HepG2 (cell line): ENCODE measurements around the gene FBXO30. TPM values are rescaled to one million over a fixed set of nuclear protein-coding genes. Genes with fewer than 3 reads are reported as not detected.

Source experiments
- ATAC-seq: fragments of 200-7000 bp; cut with Tn5 transposase; 3 replicates; pipeline ENCODE4 v1.9.1; 2020; ENCODE audit warnings: mild to moderate bottlenecking, moderate library complexity
- BruUV-seq: library from RNA; stranded (reverse); fragments of 400-500 nt; replicated peaks from 2 replicates; lab custom pipeline; 2021; lab: Mats Ljungman, UMichigan
- CTCF ChIA-PET: fragments of 300-600 bp; formaldehyde crosslinking; extraction: SDS; loops from one replicate; lab custom pipeline; 2021; ENCODE audit warnings: low total read pairs, inconsistent platforms, low intra/inter-chr PET ratio; lab: Yijun Ruan, JAX
- POLR2A ChIA-PET: fragments of 350-600 bp; sonication (Branson Sonifier 250); formaldehyde crosslinking; loops from one replicate; lab custom pipeline; 2020; ENCODE audit warnings: antibody characterized with exemption, inconsistent platforms; lab: Yijun Ruan, JAX
- DNase-seq: peaks from one replicate; pipeline ENCODE4 v3.0.0-alpha.2; 2015; ENCODE audit warnings: low spot score
- FAIRE-seq: peaks from 3 replicates; lab custom pipeline; 2011; peaks lifted over from hg19 to GRCh38; lab: Jason Lieb, UNC
- H2AFZ ChIP-seq: one replicate; pipeline ENCODE4 v1.6.1; 2011; ENCODE audit warnings: low read length, inconsistent platforms
- H3K27ac ChIP-seq: fragments of 300-600 bp; 3 replicates; pipeline ENCODE4 v1.8.0; 2011; ENCODE audit warnings: mixed run types, mild to moderate bottlenecking, mixed read lengths, low read length, inconsistent platforms; ENCODE audit not compliant: insufficient read depth; ENCODE audit errors: extremely low read length
- H3K27me3 ChIP-seq, 2 experiments: fragments of 200-600 bp in 1 of 2; 2 replicates in 1 of 2; 3 replicates in 1 of 2; pipeline versions ENCODE4 v1.6.0 to v1.8.0; 2011; ENCODE audit warnings: low read length in 2 of 2, mild to moderate bottlenecking in 2 of 2, moderate library complexity in 2 of 2, inconsistent platforms in 1 of 2; ENCODE audit not compliant: insufficient read depth in 2 of 2, control insufficient read depth in 1 of 2
- H3K36me3 ChIP-seq, 2 experiments: fragments of 200-600 bp in 1 of 2; replicated peaks in 1 of 2; 2 replicates in 1 of 2; 3 replicates in 1 of 2; pipeline versions ENCODE4 v1.5.1 to v1.8.0; 2011; ENCODE audit warnings: low read length in 2 of 2, inconsistent platforms in 1 of 2; ENCODE audit not compliant: insufficient read depth in 2 of 2, control insufficient read depth in 1 of 2
- H3K4me1 ChIP-seq: 2 replicates; pipeline ENCODE4 v1.5.1; 2012; ENCODE audit warnings: low read length, inconsistent platforms; ENCODE audit not compliant: insufficient read depth
- H3K4me2 ChIP-seq: 2 replicates; pipeline ENCODE4 v1.6.0; 2011; ENCODE audit warnings: low read depth, low read length, inconsistent platforms
- H3K4me3 ChIP-seq, 3 experiments: fragments of 200-600 bp in 1 of 3; sonication (generic), shearing (Covaris generic) in 1 of 3; replicated peaks in 1 of 3; 2 replicates each; pipeline ENCODE4 v1.5.1; 2011 to 2016; ENCODE audit warnings: low read length in 3 of 3, inconsistent platforms in 2 of 3, low read depth in 2 of 3, mild to moderate bottlenecking in 2 of 3, control low read depth in 1 of 3, mixed read lengths in 1 of 3; ENCODE audit not compliant: insufficient read depth in 1 of 3
- H3K79me2 ChIP-seq: one replicate; pipeline ENCODE4 v1.6.1; 2011; ENCODE audit warnings: low read length, inconsistent platforms; ENCODE audit not compliant: insufficient read depth
- H3K9ac ChIP-seq: 2 replicates; pipeline ENCODE4 v1.6.0; 2011; ENCODE audit warnings: mild to moderate bottlenecking, low read depth, low read length, inconsistent platforms; ENCODE audit not compliant: insufficient read depth
- H3K9me3 ChIP-seq: 2 replicates; pipeline ENCODE4 v1.5.1; 2012; ENCODE audit warnings: mild to moderate bottlenecking, low read length
- H4K20me1 ChIP-seq: 2 replicates; pipeline ENCODE4 v1.6.0; 2011; ENCODE audit warnings: inconsistent platforms, mild to moderate bottlenecking, low read length, moderate library complexity; ENCODE audit not compliant: insufficient read depth
- ARHGAP35 ChIP-seq: sonication (generic); formaldehyde crosslinking; IDR thresholded peaks from 2 replicates; pipeline ENCODE4 v1.9.0; 2022; ENCODE audit warnings: mild to moderate bottlenecking, inconsistent platforms, moderate library complexity, missing genetic modification reagents, borderline replicate concordance
- ATM ChIP-seq: fragments of 450-650 bp; IDR thresholded peaks from 2 replicates; pipeline ENCODE4 v1.7.1; 2017; ENCODE audit warnings: mild to moderate bottlenecking, borderline replicate concordance
- ELF3 ChIP-seq: IDR thresholded peaks from 2 replicates; pipeline ENCODE4 v1.6.1; 2016; ENCODE audit warnings: missing genetic modification reagents, missing compliant biosample characterization
- MIXL1 ChIP-seq: IDR thresholded peaks from 2 replicates; pipeline ENCODE4 v1.6.1; 2016
- NKX3-1 ChIP-seq: sonication (generic); formaldehyde crosslinking; IDR thresholded peaks from 2 replicates; pipeline ENCODE4 v1.5.0; 2020; ENCODE audit warnings: missing genetic modification reagents
- NR2F6 ChIP-seq, 2 experiments: IDR thresholded peaks; 2 replicates each; pipeline ENCODE4 v1.6.1; 2016; ENCODE audit warnings: antibody characterized with exemption in 1 of 2, mild to moderate bottlenecking in 1 of 2
- PRPF4 ChIP-seq: fragments of 200-400 bp; formaldehyde crosslinking; IDR thresholded peaks from 2 replicates; pipeline ENCODE4 v1.6.1; 2016; ENCODE audit warnings: low read length, low read depth; ENCODE audit not compliant: poor library complexity, severe bottlenecking
- TEF ChIP-seq: sonication (generic); formaldehyde crosslinking; IDR thresholded peaks from 2 replicates; pipeline ENCODE4 v1.5.0; 2020; ENCODE audit warnings: missing genetic modification reagents
- ZC3H13 ChIP-seq: sonication (generic); formaldehyde crosslinking; IDR thresholded peaks from 2 replicates; pipeline ENCODE4 v1.8.1; 2023; ENCODE audit warnings: mild to moderate bottlenecking, missing genetic modification reagents, moderate library complexity
- ZNF12 ChIP-seq: sonication (generic); formaldehyde crosslinking; IDR thresholded peaks from 2 replicates; pipeline ENCODE4 v1.5.0; 2020; ENCODE audit warnings: missing genetic modification reagents
- ZNF232 ChIP-seq: sonication (generic); formaldehyde crosslinking; IDR thresholded peaks from 2 replicates; pipeline ENCODE4 v1.4.0; 2020; ENCODE audit warnings: missing genetic modification reagents, borderline replicate concordance
- ZNF234 ChIP-seq: sonication (generic); formaldehyde crosslinking; conservative IDR thresholded peaks from 2 replicates; pipeline ENCODE4 v1.5.1; 2020; ENCODE audit warnings: mild to moderate bottlenecking, missing genetic modification reagents
- ZNF317 ChIP-seq: sonication (generic); formaldehyde crosslinking; IDR thresholded peaks from 2 replicates; pipeline ENCODE4 v1.5.0; 2020; ENCODE audit warnings: mild to moderate bottlenecking, missing genetic modification reagents
- ZNF367 ChIP-seq: sonication (generic); formaldehyde crosslinking; IDR thresholded peaks from 2 replicates; pipeline ENCODE4 v1.4.0; 2020; ENCODE audit warnings: missing genetic modification reagents, borderline replicate concordance
- ZNF552 ChIP-seq: sonication (generic); formaldehyde crosslinking; IDR thresholded peaks from 2 replicates; pipeline ENCODE4 v1.9.0; 2022; ENCODE audit warnings: missing genetic modification reagents, mild to moderate bottlenecking, borderline replicate concordance
- ZNF781 ChIP-seq: sonication (generic); formaldehyde crosslinking; IDR thresholded peaks from 2 replicates; pipeline ENCODE4 v1.5.1; 2020; ENCODE audit warnings: borderline replicate concordance, mild to moderate bottlenecking, missing genetic modification reagents; ENCODE audit errors: not compliant biosample characterization
- ZNF790 ChIP-seq: sonication (generic); formaldehyde crosslinking; IDR thresholded peaks from 2 replicates; pipeline ENCODE4 v1.8.0; 2022; ENCODE audit warnings: missing genetic modification reagents, mild to moderate bottlenecking, borderline replicate concordance
- ZNF850 ChIP-seq: sonication (generic); formaldehyde crosslinking; conservative IDR thresholded peaks from 2 replicates; pipeline ENCODE4 v1.9.0; 2021; ENCODE audit warnings: mild to moderate bottlenecking, missing genetic modification reagents
- WGBS: methylation state at CpG from one replicate; pipeline ENCODE4 v1.1.6; 2017; ENCODE audit warnings: low lambda C conversion rate; 5-methylcytosine and 5-hydroxymethylcytosine counted together
- in situ Hi-C: cut with HindIII; loops from 2 replicates; pipeline ENCODE4 v1.10.0; 2017; ENCODE audit warnings: low pct_unique_long_range_greater_than_20kb; ENCODE audit not compliant: extremely low pct_ligation_motif_present
- intact Hi-C: fragments of 100-400 bp; cut with micrococcal nuclease; formaldehyde crosslinking; loops from one replicate; pipeline ENCODE4 v1.10.0; 2022; ENCODE audit not compliant: unreplicated experiment
- polyA plus RNA-seq, 8 experiments: library from polyadenylated mRNA; depleted of rRNA in 3 of 8; stranded (reverse) in 7 of 8; unstranded in 1 of 8; fragments of >200 nt; fragmentation: Illumina TruSeq in 4 of 8; extraction: Trizol in 4 of 8; gene quantifications; 2 replicates each; pipeline versions ENCODE4 v1.2.1 to v1.2.3, GENCODE V29; 2011 to 2016; ENCODE audit warnings: low read depth in 4 of 8, missing spikeins in 1 of 8, mixed read lengths in 1 of 8; ENCODE audit not compliant: insufficient read depth in 1 of 8
- total RNA-seq, 5 experiments: library from RNA; depleted of rRNA; stranded (reverse); fragments of >200 nt; fragmentation: Illumina TruSeq; extraction: Trizol; gene quantifications; 2 replicates each; pipeline ENCODE4 v1.2.3, GENCODE V29; 2016; ENCODE audit warnings: low read depth in 1 of 5
- TF ChIP-seq, protein P1 (sequence below), 2 experiments: IDR thresholded peaks; 2 replicates each; pipeline ENCODE4 v1.6.1; 2011 to 2012; ENCODE audit warnings: low read length in 2 of 2, borderline replicate concordance in 1 of 2, low read depth in 1 of 2, mild to moderate bottlenecking in 1 of 2, moderate library complexity in 1 of 2

The FBXO30 gene
- total and polyA plus RNA-seq, 2 of the 13 experiments (the other 11 are each of a cell fraction or from before 2014, with no cell fraction given), result 3.2 to 7.1 TPM

DNA sequence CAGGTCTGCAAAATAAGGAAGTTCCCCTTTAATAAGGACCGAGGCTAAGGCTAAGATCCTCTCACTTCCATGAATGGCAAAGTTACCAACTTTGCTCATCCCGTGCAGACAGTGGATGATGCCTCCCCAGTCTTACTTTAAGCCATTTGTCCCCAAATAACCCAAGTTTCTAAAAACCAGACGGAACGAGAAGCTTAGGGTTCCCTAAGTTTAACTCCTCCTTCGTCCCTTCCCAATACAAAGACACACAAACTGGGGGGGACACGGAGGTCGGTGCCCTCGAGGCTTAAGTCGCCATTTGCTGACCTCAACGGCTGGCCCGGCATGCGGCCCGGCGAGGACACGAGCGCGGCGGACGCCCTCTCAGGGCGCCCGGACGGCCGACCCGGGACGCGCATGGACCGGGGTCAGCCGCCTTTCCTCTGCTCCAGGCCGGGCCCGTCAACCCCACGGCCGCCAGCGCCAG is 527 bp downstream of the FBXO30 start:
- H3K79me2 ChIP-seq, result peaks cover 51% of the 10 kb centered on the region
- H2AFZ ChIP-seq, result peak overlapping the region; percentile 75
- peaks cover 37% of the 10 kb centered on the region for H3K4me1 ChIP-seq
- peak overlapping the region; percentile 84 to 98 (median 84) for H3K4me3 ChIP-seq
- FAIRE-seq (peak; percentile 56), ATAC-seq (peak; percentile 32), DNase-seq (peak; percentile 54)
- in situ Hi-C loops, result loop anchor here (5.0 to 25.0 kb wide), 2 partner anchors 77 to 1498 kb away; partner anchors contain the start of gene EPM2A
- H3K36me3 ChIP-seq, result no peaks in the 10 kb centered on the region
- intact Hi-C loops, result loop anchor here (5.0 kb wide), 2 partner anchors 78 to 148 kb away; partner anchors contain the start of gene SHPRH
- H3K27me3 ChIP-seq, result no peaks in the 10 kb centered on the region; a peak in 2 of 5 replicates
- POLR2A ChIA-PET, result interaction anchor here (0.6 to 3.2 kb wide), 9 partner anchors 8 to 729 kb away, joined by 3 to 84 read pairs (median 4); partner anchors contain the start of genes EPM2A, RAB32 and SHPRH
- CTCF ChIA-PET, result no interaction called here
- BruUV-seq, result no TSS peak
- WGBS, result 0% methylated on average over 14 of the region's 33 CpGs
- H3K9ac ChIP-seq, result peak overlapping the region; percentile 86
- H3K9me3 ChIP-seq, result no peaks in the 10 kb centered on the region
- H3K27ac ChIP-seq, result peak overlapping the region; percentile 90
- H4K20me1 ChIP-seq, result peaks cover 8% of the 10 kb centered on the region
- H3K4me2 ChIP-seq, result peak overlapping the region; percentile 87
- TF ChIP-seq ZNF552 (peak; percentile 35), ZNF850 (CRISPR knock-in tag) (no peak), ZNF781 (CRISPR knock-in tag) (peak; percentile 46), ZNF12 (CRISPR knock-in tag) (peak; percentile 59; the same call in 1 of the 2 replicates), NKX3-1 (CRISPR knock-in tag) (peak; percentile 77; the same call in 1 of the 2 replicates), NR2F6 (IDR thresholded peaks at IDR 0.05) (no peak), NR2F6 (CRISPR knock-in tag; IDR thresholded peaks at IDR 0.05) (peak; percentile 46), ZC3H13 (CRISPR knock-in tag) (no peak), PRPF4 (no peak), ZNF790 (CRISPR knock-in tag) (0 out of 2 replicates have a peak, but pooled peaks have one; percentile 59), MIXL1 (no peak), ZNF317 (peak; percentile 40; the same call in 1 of the 2 replicates), ZNF234 (CRISPR knock-in tag) (peak; percentile 83; the same call in 1 of the 2 replicates), TEF (CRISPR knock-in tag) (0 out of 2 replicates have a peak, but pooled peaks have one; percentile 61), ELF3 (0 out of 2 replicates have a peak, but pooled peaks have one; percentile 18), ATM (no peak), ZNF232 (CRISPR knock-in tag) (0 out of 2 replicates have a peak, but pooled peaks have one; percentile 39), ARHGAP35 (CRISPR knock-in tag) (no peak; the same call in 1 of the 2 replicates), ZNF367 (no peak)
- TF ChIP-seq, protein P1, sequence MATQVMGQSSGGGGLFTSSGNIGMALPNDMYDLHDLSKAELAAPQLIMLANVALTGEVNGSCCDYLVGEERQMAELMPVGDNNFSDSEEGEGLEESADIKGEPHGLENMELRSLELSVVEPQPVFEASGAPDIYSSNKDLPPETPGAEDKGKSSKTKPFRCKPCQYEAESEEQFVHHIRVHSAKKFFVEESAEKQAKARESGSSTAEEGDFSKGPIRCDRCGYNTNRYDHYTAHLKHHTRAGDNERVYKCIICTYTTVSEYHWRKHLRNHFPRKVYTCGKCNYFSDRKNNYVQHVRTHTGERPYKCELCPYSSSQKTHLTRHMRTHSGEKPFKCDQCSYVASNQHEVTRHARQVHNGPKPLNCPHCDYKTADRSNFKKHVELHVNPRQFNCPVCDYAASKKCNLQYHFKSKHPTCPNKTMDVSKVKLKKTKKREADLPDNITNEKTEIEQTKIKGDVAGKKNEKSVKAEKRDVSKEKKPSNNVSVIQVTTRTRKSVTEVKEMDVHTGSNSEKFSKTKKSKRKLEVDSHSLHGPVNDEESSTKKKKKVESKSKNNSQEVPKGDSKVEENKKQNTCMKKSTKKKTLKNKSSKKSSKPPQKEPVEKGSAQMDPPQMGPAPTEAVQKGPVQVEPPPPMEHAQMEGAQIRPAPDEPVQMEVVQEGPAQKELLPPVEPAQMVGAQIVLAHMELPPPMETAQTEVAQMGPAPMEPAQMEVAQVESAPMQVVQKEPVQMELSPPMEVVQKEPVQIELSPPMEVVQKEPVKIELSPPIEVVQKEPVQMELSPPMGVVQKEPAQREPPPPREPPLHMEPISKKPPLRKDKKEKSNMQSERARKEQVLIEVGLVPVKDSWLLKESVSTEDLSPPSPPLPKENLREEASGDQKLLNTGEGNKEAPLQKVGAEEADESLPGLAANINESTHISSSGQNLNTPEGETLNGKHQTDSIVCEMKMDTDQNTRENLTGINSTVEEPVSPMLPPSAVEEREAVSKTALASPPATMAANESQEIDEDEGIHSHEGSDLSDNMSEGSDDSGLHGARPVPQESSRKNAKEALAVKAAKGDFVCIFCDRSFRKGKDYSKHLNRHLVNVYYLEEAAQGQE (IDR thresholded peaks at IDR 0.05; ENCODE audit: borderline replicate concordance in 1 of 2, low read depth in 1 of 2, low read length in 2 of 2), result no peak
